GM23338 (cell line): ENCODE measurements around the gene FAM171A1. TPM values are rescaled to one million over a fixed set of nuclear protein-coding genes. Genes with fewer than 3 reads are reported as not detected.
A peak's percentile ranks its signal among the peaks of the same experiment; 100 is the strongest.

Experiments
- ATAC-seq: fragments of 200-7000 bp; cut with Tn5 transposase; 3 replicates; pipeline ENCODE4 v1.9.1; 2020
- DNase-seq: peaks from one replicate; pipeline ENCODE4 v3.0.0-alpha.2; 2015; ENCODE audit warnings: low spot score
- H2AFZ ChIP-seq: fragments of 200-600 bp; sonication (generic); 2 replicates; pipeline ENCODE4 v1.8.0; 2016; ENCODE audit warnings: antibody characterized with exemption, mild to moderate bottlenecking, moderate library complexity
- H3F3A ChIP-seq: fragments of 200-600 bp; sonication (generic); replicated peaks from 2 replicates; pipeline ENCODE4 v1.8.0; 2017; ENCODE audit warnings: antibody characterized with exemption, mixed run types, low read depth
- H3K27ac ChIP-seq: fragments of 200-600 bp; sonication (generic); 2 replicates; pipeline ENCODE4 v1.6.1; 2016; ENCODE audit warnings: low read depth
- H3K27me3 ChIP-seq: fragments of 200-600 bp; sonication (generic); 2 replicates; pipeline ENCODE4 v1.8.0; 2016; ENCODE audit warnings: mild to moderate bottlenecking, mixed run types, moderate library complexity; ENCODE audit not compliant: insufficient read depth
- H3K36me3 ChIP-seq: fragments of 200-600 bp; sonication (generic); 2 replicates; pipeline ENCODE4 v1.8.0; 2016; ENCODE audit warnings: mild to moderate bottlenecking; ENCODE audit not compliant: insufficient read depth
- H3K4me1 ChIP-seq: fragments of 200-600 bp; sonication (generic); 2 replicates; pipeline ENCODE4 v1.8.0; 2016; ENCODE audit warnings: mild to moderate bottlenecking, moderate library complexity; ENCODE audit not compliant: insufficient read depth
- H3K4me2 ChIP-seq: fragments of 200-600 bp; sonication (generic); 2 replicates; pipeline ENCODE4 v1.7.1; 2017; ENCODE audit warnings: mixed run types
- H3K4me3 ChIP-seq: fragments of 200-600 bp; sonication (generic); 2 replicates; pipeline ENCODE4 v1.6.1; 2016; ENCODE audit warnings: mixed run types
- H3K79me2 ChIP-seq: fragments of 200-600 bp; sonication (generic); replicated peaks from 2 replicates; pipeline ENCODE4 v1.8.0; 2017; ENCODE audit warnings: mild to moderate bottlenecking; ENCODE audit not compliant: insufficient read depth
- H3K9me2 ChIP-seq: fragments of 200-600 bp; sonication (generic); 2 replicates; pipeline ENCODE4 v1.8.0; 2017; ENCODE audit not compliant: insufficient read depth
- H4K20me1 ChIP-seq: fragments of 200-600 bp; sonication (generic); replicated peaks from 2 replicates; pipeline ENCODE4 v1.8.0; 2017; ENCODE audit warnings: mild to moderate bottlenecking; ENCODE audit not compliant: insufficient read depth
- H3K27ac Mint-ChIP-seq: 2 replicates; pipeline ENCODE4 v1.8.0; 2020; ENCODE audit warnings: inconsistent platforms, mild to moderate bottlenecking, moderate library complexity, mixed read lengths
- H3K27me3 Mint-ChIP-seq: 3 replicates; pipeline ENCODE4 v1.8.0; 2022; ENCODE audit warnings: low read depth, mild to moderate bottlenecking, moderate library complexity, mixed read lengths, inconsistent platforms; ENCODE audit not compliant: insufficient read depth, poor library complexity
- H3K36me3 Mint-ChIP-seq: 3 replicates; pipeline ENCODE4 v1.8.0; 2021; ENCODE audit warnings: low read depth, mild to moderate bottlenecking, inconsistent platforms, moderate library complexity, mixed read lengths
- H3K4me1 Mint-ChIP-seq: 3 replicates; pipeline ENCODE4 v1.8.0; 2020; ENCODE audit warnings: mild to moderate bottlenecking, inconsistent platforms, mixed read lengths
- H3K4me3 Mint-ChIP-seq: 3 replicates; pipeline ENCODE4 v1.8.0; 2021; ENCODE audit warnings: moderate library complexity, mild to moderate bottlenecking, inconsistent platforms, mixed read lengths
- H3K9me3 Mint-ChIP-seq: 3 replicates; pipeline ENCODE4 v1.8.0; 2020; ENCODE audit warnings: moderate library complexity, mild to moderate bottlenecking, inconsistent platforms, mixed read lengths
- CREB1 ChIP-seq: fragments of 250-450 bp; sonication (Bioruptor Pico); IDR thresholded peaks from 2 replicates; pipeline ENCODE4 v1.5.0; 2020; ENCODE audit warnings: low read depth, mild to moderate bottlenecking, moderate library complexity
- EZH2 ChIP-seq: fragments of 200-600 bp; sonication (generic); IDR thresholded peaks from one replicate; pipeline ENCODE4 v1.8.0; 2017; ENCODE audit warnings: antibody characterized with exemption, mild to moderate bottlenecking, low read depth; ENCODE audit not compliant: unreplicated experiment
- EZH2phosphoT487 ChIP-seq: fragments of 200-600 bp; sonication (generic); IDR thresholded peaks from one replicate; pipeline ENCODE4 v1.8.1; 2018; ENCODE audit warnings: antibody characterized with exemption; ENCODE audit not compliant: unreplicated experiment
- JUNB ChIP-seq: IDR thresholded peaks from one replicate; pipeline ENCODE4 v1.6.1; 2016; ENCODE audit warnings: antibody characterized with exemption; ENCODE audit not compliant: unreplicated experiment
- POLR2AphosphoS5 ChIP-seq: IDR thresholded peaks from 2 replicates; pipeline ENCODE4 v1.6.1; 2016; ENCODE audit warnings: antibody characterized with exemption, low read depth
- REST ChIP-seq: IDR thresholded peaks from one replicate; pipeline ENCODE4 v1.6.1; 2018; ENCODE audit warnings: antibody characterized with exemption; ENCODE audit not compliant: unreplicated experiment
- ZNF114 ChIP-seq: fragments of 250-450 bp; sonication (Bioruptor Pico); IDR thresholded peaks from 2 replicates; pipeline ENCODE4 v1.5.0; 2020; ENCODE audit warnings: mild to moderate bottlenecking, moderate library complexity
- ZNF331 ChIP-seq: fragments of 250-450 bp; sonication (Bioruptor Pico); IDR thresholded peaks from 2 replicates; pipeline ENCODE4 v1.5.0; 2020; ENCODE audit warnings: low read depth, mild to moderate bottlenecking, moderate library complexity
- polyA plus RNA-seq: library from polyadenylated mRNA; unstranded; fragments of >200 nt; fragmentation: Nextera tagmentation; extraction: Ambion mirVana; gene quantifications from 2 replicates; pipeline ENCODE4 v1.2.1, GENCODE V29; 2016
- total RNA-seq: library from RNA; depleted of rRNA; stranded (reverse); fragments of >200 nt; shearing (Covaris generic); gene quantifications from 2 replicates; pipeline ENCODE4 v1.2.3, GENCODE V29; 2014

FAM171A1 gene
- total and polyA plus RNA-seq, 2 experiments from 2014 or later = 11.3 to 32.2 TPM

GRCh38 chr10:15296701-15297100 lies 74.4 kb downstream of the FAM171A1 start:
- H3K4me2 ChIP-seq = no peak overlapping the region
- Mint-ChIP-seq H3K36me3 (no peaks in the 10 kb centered on the region), H3K9me3 (no peaks in the 10 kb centered on the region), H3K27ac (no peak overlapping the region; the same call in 1 of the 2 replicates), H3K4me3 (no peak overlapping the region), H3K27me3 (peaks cover 3% of the 10 kb centered on the region), H3K4me1 (peaks cover 17% of the 10 kb centered on the region)
- H2AFZ ChIP-seq = no peak overlapping the region
- H3K36me3 ChIP-seq = no peaks in the 10 kb centered on the region
- H3K79me2 ChIP-seq = no peaks in the 10 kb centered on the region; the same call in 1 of the 2 replicates
- H4K20me1 ChIP-seq = no peaks in the 10 kb centered on the region; the same call in none of the 2 replicates
- H3K27ac ChIP-seq = no peak overlapping the region
- DNase-seq = no peak
- no peaks in the 10 kb centered on the region for H3K9me2 ChIP-seq
- no peak overlapping the region for H3K4me3 ChIP-seq
- no peaks in the 10 kb centered on the region; the same call in 1 of the 2 replicates for H3K4me1 ChIP-seq
- no peaks in the 10 kb centered on the region for H3K27me3 ChIP-seq
- TF ChIP-seq REST (no peak), EZH2 (no peak), ZNF114 (no peak)
- ATAC-seq = no peak
- H3F3A ChIP-seq = no peaks in the 10 kb centered on the region

- Histone ChIP-seq H2AFZ (no peak overlapping the region), H3F3A (no peaks in the 10 kb centered on the region), H3K36me3 (no peaks in the 10 kb centered on the region), H3K79me2 (no peaks in the 10 kb centered on the region), H4K20me1 (no peaks in the 10 kb centered on the region; the same call in 1 of the 2 replicates), H3K4me2 (no peak overlapping the region), H3K27ac (no peak overlapping the region), H3K9me2 (no peaks in the 10 kb centered on the region), H3K4me3 (no peak overlapping the region), H3K27me3 (no peaks in the 10 kb centered on the region), H3K4me1 (no peaks in the 10 kb centered on the region; the same call in 1 of the 2 replicates)
- peaks cover 3% of the 10 kb centered on the region for H3K27me3 Mint-ChIP-seq
- peaks cover 17% of the 10 kb centered on the region for H3K4me1 Mint-ChIP-seq
- no peaks in the 10 kb centered on the region for H3K36me3 Mint-ChIP-seq
- H3K9me3 Mint-ChIP-seq = no peaks in the 10 kb centered on the region
- ATAC-seq (peak; percentile 75), DNase-seq (no peak)
- no peak overlapping the region for H3K27ac Mint-ChIP-seq
- H3K4me3 Mint-ChIP-seq = no peak overlapping the region
- TF ChIP-seq ZNF331 (CRISPR knock-in tag) (no peak), JUNB (no peak), EZH2 (no peak), EZH2phosphoT487 (no peak), REST (no peak), POLR2AphosphoS5 (no peak), CREB1 (CRISPR knock-in tag) (no peak)
Measured at GRCh38 chr10:15295537-15296325, 75.4 kb downstream of the FAM171A1 start.
